ENCODE data around the gene RAET1E.
"Not testable (repeated sequence)": the region's sequence is repeated elsewhere in the genome, so short reads cannot be mapped to it uniquely, and the experiment has no call there.

Gene RAET1E

DNA sequence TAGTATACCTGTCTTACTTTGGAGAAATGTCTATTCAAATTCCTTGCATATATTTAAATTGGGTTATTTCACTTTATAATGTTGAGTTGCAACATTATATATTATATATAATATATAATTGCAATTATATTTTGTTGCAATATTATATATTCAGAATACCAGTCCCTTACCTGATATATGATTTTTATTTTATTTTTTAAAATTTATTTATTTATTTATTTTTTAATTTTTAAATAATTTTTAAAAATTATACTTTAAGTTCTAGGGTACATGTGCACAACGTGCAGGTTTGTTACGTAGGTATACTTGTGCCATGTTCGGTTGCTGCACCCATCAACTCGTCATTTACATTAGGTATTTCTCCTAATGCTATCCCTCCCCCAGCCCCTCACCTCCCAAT is 29.1 kb upstream of the RAET1E start:
- DNase-seq (ENCODE audit: low spot score): not testable (repeated sequence)

DNA sequence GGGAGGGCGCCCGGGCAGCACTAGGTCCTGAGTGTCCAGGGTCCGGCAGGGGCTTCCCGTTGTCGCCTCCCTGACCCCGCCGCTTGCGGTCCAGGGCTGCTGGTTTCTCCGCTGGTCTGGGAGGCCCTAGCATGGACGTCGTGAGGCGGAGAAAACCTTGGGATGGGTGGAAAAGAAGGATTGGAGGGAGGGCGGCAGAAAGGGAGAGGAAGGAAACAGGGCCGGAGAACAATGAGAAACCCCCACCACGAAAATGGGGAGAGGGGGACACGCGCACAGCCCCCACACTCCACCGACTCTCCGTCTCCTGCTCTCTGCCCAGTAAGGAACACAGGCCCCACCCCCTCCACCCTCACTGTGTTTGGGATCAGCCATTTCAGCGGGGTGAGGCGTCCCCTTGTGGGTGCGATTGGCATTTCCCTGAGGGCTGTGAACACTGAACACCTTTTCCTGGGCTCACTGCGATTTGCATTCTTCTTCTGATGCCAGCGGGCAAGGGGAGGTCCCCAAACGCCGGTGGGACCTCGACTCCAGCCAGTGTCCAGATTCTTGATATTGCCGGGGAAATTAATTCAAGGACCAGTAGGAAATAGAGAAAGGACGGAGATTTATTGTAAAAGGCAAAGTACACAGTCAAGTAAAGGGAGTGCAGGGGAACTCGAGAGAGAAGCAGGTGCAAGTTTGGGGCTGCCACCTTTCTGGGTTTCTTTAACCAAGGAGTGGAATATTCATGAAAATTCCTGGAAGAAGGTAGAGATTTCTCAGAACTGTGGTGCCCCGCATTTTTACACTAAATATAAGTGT is 28.3 kb upstream of the RAET1E start:
- DNase-seq (ENCODE audit: low spot score): peak; percentile 79

DNA sequence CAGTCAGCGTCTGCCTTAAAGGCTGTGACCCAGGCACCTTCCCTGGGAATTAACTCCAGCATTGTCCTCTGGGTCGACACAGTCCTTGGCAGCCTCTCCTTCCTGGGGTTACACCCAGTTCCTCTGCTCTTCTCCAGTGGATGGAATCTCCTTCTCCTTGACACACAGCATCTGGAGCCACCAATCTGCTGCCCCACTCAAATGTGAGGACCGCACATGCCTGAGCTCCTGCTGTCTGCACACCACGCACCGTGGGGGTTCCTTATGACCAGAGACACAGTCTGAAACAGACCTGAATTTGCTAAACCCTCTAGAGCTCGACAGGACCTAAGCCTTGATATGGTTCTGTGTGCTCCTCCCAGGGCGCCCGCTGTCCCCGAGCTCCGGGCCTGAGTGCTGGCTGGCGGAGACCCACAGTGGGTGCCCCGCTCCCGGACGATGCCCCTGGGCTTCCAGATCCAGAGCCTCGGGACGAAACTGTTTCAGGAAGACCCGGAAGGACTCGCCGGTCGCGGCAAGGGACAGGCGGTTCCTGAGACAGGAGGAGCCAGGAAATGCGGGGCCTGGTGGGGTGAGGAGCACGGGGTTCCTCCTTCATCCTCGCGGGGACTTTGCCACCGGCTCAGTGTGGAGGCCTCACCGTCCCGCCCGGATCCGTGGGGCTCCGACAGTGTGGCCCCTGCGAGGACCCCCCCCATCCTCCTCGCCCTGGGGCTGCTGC is 27.5 kb upstream of the RAET1E start:
- DNase-seq (ENCODE audit: low spot score): peak; percentile 17

DNA sequence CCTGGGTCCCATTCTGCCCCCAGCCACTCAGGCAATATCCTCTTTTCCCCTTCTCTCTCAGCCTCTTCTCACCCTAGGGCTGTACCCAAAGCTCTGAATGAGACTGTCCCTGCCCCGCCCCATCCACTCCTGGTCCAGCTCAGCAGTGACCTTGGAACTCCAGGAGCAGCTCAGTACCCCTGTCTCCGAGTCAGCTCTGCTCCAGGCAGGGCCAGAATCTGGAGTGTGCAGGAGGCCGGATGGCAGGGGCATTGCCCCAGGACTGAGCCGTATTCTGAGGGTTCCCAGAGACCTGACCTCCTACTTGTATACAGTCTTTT is 27.0 kb upstream of the RAET1E start:
- DNase-seq (ENCODE audit: low spot score): no peak

DNA sequence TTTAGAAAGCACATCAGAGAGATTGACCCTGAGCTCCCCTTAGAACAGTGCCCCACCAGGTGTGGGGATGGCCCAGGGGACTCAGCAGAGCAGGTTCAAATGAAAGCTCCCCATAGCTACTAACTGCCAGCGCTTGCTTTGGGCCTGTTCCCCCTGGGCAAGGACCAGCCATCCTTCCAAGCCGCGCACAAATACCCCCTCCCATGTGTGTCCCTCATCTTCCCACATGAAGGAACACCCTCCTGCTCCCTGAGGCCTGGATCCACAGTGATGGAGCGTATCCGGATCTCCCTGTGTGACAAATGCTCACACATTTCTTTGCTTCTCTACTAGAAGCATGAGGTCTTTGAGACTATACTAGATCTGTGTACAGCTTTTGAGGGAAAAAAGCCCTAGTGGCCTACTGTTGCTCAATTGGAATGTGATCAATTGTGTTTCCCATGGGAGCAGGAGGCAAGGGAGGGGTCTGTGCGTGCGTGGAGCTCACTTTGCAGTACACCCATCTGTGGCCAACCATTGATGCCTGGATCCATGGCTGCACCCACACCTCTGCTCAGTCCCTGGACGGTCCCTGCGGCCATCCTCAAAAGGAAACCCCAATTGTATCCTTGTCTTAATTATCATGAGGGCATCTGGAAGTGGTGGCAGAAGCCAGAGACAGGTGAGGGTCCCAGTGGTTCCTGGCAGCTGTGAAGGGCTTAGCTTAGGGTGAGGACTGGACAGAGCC is 26.5 kb upstream of the RAET1E start:
- DNase-seq (ENCODE audit: low spot score): no peak

DNA sequence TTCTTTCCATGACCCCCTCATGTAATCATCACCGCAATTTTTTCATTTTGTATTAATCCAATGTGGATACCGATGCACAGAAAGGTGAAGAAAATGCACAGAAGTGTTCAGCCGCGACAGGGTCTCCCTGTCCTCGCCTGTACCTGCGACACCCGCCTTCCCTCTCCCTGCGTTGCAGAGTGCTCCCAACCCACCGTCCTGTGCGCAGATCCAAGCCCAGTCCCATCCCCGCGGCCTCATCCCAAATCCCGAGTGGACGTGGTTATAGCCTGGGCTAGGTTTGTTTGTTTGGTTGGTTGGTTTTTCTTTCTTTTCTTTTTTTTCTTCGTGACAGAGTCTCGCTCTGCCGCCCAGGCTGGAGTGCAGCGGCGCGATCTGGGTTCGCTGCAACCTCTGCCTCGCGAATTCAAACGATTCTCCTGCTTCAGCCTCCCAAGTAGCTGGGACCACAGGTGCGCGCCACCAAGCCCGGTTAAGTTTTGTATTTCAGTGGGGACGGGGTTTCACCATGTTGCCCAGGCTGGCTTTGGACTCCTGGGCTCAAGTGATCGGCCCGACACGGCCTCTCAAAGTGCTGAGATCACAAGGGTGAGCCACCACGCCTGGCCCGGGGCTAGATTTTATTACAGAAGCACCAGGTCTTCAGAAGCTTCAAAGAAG is 25.5 kb upstream of the RAET1E start:
- no peak for DNase-seq (ENCODE audit: low spot score)

DNA sequence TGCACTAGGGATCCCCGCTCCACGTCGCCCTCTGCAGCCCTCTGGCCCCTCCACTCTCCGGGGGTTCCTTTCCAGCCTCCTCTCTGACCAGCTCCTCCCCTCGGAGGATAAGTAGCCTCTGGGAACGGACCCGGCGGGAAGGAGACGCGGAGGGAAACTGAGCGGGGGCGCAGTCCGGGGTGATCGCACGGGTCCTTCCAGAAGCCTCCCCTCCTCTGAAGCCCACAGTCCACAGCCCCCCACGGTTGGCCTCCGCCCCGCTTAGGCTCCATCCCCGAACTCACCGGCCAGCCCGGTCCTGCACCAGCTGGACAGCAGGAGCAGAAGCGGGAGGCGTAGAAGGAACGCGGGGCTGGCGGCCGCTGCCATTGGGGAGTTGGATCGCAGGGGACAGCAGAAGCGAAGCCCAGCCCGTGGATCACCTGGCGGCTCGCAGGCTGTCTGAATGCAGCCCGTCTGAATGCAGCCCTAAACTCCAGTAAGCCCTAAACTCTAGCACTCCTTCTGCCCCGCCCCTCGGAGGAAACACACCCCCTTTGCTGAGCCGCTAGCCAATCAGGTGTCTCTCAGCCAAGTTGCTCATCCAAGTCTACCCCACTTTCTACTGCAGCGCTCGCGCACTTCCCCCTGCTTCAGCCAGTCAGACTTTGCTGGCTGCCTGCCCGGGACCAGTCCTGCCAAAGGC is 24.9 kb upstream of the RAET1E start, which contains the start of gene RAET1G:
TSS of gene RAET1G (minus strand) at position 480 of the 685 bp plus-strand sequence. CDS start at position 369, 111 bp downstream.
- peak; percentile 92 for DNase-seq (ENCODE audit: low spot score)

DNA sequence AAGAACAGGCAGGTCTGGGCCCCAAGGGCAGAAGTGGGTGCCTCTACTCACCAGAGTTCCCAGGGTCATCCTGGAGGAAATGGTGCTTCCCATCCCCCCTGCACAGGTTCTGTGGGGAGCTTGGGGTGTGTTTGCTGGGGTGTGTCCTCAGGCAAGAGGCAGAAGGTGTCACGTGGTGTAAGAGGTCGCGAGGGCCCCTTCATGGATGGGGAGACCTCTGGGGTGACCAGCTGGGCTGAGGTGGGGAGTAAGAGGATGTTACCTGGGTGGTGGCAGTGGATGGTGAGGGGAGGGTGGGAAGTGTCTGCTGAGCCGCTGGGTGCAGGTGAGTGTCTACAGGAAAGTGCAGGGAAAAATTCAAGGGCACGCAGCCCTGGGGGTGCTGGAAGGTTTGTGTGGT is 24.2 kb upstream of the RAET1E start:
- not testable (repeated sequence) for DNase-seq (ENCODE audit: low spot score)

DNA sequence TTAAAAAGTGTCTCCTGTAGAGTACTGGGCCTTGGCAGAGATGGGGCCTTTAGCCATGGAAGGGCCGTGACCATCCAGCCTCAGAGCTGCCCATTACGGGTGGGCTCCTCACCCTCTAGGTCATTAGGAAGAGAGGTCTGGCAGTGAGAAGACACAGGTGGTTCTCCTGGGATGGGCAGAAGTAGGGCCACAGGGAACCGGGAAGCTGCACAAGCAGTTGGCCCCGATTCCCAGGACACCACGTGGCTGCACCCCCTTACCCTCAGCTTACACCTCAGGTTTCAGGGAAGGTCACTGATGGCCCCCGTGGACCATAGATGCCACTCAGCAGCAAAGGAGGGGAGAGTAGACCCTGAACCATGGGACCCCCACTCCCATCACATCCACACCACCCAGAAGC is 23.4 kb upstream of the RAET1E start:
- no peak for DNase-seq (ENCODE audit: low spot score)

DNA sequence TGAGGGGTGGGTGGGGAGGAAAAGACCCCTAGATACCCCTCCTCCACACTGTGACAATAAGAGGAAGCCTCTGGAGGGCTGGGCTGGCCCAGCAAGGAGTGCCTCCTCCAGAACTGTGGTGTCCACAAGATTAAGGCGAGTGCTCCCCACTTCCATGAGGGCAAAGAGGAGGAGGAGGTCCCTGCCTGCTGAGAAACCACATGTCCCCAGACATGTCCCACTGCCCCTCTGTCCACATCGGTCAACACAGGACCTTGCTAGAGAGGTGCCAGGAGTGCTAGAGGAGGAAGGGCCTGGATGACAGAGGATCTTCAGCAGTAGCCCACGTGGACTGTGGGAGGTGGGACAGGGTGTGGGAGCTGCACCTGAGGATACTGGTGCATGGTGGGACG is 21.9 kb upstream of the RAET1E start:
- no peak for DNase-seq (ENCODE audit: low spot score)

DNA sequence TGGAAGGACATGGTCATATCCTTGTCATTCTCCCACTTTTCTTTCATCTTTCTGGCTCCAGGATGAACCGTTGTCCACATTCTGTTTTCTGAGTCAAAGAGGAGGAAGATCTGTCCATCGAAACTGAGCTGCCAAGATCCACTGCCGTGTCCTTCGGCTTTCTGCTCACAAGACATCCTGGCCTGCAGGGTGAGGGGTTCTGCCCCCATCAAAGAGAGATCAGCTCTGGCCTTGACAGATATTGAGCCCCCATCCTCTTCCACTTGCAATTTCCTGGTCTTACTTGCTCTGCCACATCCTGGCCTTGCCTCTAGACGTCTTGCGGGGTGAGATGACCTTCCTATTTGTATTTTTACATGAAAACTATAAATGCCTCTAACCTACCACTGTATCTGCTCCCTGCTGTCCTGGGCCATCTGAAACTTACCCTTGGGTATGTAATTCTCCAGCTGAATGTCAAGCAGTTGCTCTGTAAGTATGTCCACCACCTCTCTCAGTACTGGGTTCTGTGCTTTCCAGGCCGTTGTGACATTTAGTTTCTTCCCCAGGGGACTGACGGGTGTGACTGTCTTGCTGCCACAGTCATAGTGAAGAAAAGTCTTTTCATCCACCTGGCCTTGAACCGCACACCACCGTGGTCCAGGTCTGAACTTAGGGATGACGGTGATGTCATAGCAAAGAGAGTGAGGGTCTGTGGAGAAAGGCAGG is 21.4 kb upstream of the RAET1E start:
- not testable (repeated sequence) for DNase-seq (ENCODE audit: low spot score)

DNA sequence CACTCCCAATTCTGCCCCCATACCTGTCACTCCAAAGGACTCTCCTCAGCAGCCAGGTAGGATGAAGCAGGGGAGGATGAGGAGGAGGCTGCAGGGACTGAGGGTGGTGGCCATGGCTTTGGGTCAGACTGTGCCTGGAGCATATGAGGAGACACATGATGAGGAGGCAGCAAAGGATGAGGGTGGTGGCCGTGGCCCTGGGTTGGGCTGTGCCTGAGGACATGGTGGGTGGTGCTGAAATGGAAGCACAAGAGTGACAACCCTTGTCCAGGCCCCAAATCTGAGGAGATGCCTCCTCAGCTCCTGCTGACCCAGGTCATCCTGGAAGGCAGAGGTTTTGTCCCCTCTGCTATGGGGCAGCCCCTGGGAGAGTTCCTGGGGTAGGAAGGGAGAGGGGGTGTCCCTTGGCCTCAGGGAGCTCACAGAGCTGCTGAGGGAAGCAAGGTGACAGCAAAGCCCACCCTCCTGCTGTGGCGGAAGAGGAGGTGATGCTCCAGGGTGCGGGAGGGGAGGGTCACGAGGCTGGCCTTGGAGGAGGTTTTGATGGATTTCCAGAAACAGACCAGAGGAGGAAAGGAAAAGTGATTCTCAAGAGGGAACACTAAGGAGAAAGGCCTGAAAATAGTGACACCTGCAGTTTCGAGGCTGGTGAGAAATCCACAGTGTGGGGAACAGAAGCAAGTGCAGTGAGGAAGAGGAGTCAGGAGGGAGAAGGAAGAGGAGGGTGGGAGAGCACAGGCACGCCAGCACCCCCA is 20.4 kb upstream of the RAET1E start:
- DNase-seq (ENCODE audit: low spot score): no peak

DNA sequence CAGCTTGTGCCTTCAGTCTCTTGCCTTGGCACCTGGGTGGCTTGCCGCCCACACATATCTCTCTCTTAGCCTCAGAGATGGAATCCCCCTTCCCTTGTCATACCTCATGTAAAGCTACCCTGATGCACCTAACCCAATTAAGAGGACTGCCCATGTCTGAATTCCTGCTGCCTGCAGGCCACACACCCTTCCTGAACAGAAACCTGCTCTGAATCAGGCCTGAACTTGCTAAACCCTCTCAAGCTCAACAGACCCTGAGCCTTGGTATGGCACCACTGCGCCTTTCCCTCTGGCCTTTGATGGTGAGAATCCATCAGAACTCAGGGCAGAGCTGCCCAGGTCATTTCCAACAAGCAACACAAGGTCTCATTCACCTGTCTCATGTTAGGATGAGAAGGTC is 19.8 kb upstream of the RAET1E start:
- DNase-seq (ENCODE audit: low spot score): no peak

DNA sequence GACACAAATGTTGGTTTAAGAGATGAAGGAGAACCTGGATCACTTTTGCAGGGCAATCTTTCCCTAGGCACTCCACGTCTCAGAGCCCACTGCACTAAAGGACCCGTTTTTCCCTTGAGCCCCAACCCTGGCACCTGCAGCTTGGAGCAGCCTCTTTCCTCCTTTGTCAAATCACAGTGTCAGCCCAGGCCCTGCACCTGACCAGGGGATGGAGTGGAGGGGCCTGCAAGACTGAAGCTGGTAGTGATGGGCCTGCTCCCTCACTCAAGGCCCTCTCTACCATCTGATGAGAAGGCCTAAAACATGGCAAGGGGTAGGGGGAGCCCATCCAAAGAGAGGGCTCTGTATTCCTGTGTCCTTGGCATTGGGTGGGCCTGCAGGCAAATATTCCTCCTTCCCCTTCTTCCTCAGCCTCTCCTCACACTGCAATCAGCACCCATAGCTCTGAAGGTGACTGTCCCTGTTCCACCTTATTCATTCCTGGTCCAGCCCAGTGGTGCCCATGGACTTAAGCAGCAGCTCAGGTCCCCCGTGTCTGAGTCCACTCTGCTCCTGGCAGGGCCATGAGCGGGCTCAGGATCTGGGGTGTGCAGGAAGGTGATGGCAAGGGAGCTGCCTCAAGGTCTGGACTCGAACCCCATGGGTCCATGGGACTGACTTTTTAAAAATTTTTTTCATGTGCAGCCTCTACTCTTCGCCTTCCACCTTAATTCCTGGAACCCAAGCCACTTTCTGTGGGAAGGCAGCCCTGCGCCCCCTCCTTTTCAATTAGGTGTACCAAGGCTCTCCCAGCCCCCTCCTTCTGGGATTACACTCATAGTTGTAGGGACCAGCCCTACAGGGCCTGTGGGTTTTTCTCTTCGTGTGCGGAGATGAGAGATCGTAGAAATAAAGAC is 18.3 kb upstream of the RAET1E start:
- no peak for DNase-seq (ENCODE audit: low spot score)

DNA sequence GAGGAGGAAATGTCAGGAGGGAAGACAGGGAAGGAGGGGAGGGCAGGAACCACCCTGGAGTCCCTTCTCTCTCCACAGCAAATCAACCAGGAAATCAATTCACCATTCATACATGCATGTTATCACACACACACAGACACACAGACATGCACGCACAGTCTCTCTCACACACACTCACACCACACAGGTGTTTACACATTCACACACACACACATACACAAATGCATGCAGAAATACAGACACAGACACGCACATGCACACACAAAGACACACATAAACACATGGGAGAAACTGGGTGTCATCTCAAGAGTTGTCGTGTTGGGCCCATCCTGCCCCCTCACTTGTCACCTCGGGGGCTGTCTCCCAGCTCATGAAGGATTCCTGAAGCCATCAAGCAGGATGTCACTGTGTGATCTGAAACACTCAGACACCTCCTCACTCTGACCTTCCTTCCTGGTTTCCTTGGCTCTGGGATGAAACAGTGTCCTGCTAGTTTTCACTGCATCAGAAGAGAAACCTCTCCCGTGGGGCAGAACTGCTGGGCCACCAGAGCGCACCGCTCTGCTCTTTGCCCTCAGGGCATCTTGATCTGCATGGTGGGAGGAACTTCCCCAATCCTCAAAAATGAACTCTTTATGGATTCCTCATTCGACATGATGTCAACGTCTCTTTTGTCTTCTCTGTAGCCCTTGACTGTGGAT is 15.8 kb upstream of the RAET1E start:
- no peak for DNase-seq (ENCODE audit: low spot score)

DNA sequence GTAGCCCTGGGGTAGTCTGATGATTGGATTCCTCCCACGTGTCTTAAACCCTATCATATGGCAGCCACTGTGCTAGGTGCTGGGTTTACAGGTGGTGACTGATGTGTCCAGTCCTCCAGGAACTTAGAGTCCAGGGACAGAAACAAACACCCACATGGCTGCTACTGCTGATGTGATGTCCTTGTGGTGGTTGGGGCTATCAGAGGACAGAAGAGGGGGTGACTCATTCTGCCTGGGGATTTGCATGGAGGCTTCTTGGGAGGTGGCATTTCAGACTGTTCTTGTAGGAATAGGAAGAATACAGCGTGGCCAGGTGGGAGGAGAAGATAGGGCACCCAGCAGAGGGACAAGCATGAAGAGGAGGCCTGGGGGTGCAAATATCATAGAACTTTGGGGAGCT is 15.2 kb upstream of the RAET1E start:
- DNase-seq (ENCODE audit: low spot score): no peak

DNA sequence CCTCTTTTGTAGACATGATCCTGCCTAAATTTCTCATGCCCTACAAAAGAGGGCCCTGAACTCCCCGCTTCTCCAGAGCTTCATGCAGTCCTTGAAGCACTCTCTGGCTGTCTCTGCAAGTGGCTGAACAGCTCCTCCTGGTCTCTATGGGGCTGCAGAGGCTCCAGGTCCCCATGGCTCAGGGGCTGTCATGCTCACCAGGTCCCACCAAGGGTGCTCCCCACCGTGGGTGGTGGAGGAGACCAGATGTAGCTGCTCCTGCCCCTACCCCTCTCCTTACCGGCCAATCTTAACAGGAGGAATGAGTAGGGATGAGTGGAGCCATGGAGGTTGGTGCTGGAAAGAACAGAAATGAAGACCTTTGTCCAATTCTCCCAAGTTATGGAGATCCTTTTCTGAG is 14.8 kb upstream of the RAET1E start:
- DNase-seq (ENCODE audit: low spot score): not testable (repeated sequence)

DNA sequence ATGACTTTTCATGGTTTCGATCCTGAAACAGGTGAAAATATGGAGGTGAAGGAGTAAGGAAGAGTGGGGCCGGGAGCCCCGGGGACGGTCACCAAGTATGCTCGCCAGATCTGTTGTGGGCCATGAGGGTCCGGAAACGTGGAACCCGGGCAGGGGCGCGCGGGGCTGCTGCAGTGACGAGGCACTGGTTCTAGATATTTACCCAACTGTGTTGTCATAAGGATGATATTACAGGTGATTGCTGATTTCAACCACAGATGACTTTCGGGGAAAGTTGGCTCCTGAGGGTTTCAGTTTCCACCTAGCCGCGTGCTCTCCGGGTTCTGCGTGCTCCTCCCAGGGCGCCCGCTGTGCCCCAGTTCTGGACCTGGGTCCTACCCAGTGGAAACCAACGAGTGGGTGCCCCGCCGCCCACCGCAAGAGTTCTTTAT is 12.8 kb upstream of the RAET1E start:
- no peak for DNase-seq (ENCODE audit: low spot score)
